Neural progenitor cell (in vitro differentiated cells): Measurements from ENCODE around the gene FGF11. TPM values are rescaled to one million over a fixed set of nuclear protein-coding genes. Genes with fewer than 3 reads are reported as not detected.

ENCODE experiments used
- DNase-seq: peaks from one replicate; pipeline ENCODE4 v3.0.0-alpha.2; 2016; ENCODE audit warnings: low spot score
- H2AFZ ChIP-seq: fragments of 200-600 bp; sonication (generic); replicated peaks from 2 replicates; pipeline ENCODE4 v1.6.1; 2016; ENCODE audit warnings: antibody characterized with exemption
- H3F3A ChIP-seq: fragments of 200-600 bp; sonication (generic); 2 replicates; pipeline ENCODE4 v1.6.1; 2016; ENCODE audit warnings: antibody characterized with exemption, low read depth
- H3K27ac ChIP-seq: fragments of 200-600 bp; sonication (generic); 2 replicates; pipeline ENCODE4 v1.5.1; 2016; ENCODE audit warnings: mild to moderate bottlenecking
- H3K27me3 ChIP-seq: fragments of 200-600 bp; sonication (generic); 2 replicates; pipeline ENCODE4 v1.6.1; 2016; ENCODE audit warnings: mild to moderate bottlenecking, moderate library complexity
- H3K36me3 ChIP-seq: fragments of 200-600 bp; sonication (generic); 2 replicates; pipeline ENCODE4 v1.5.1; 2016
- H3K4me1 ChIP-seq: fragments of 200-600 bp; sonication (generic); 2 replicates; pipeline ENCODE4 v1.6.1; 2016; ENCODE audit warnings: mixed run types
- H3K4me2 ChIP-seq: fragments of 200-600 bp; sonication (generic); 2 replicates; pipeline ENCODE4 v1.6.1; 2016
- H3K4me3 ChIP-seq: fragments of 200-600 bp; sonication (generic); 2 replicates; pipeline ENCODE4 v1.5.1; 2016
- H3K79me2 ChIP-seq: fragments of 200-600 bp; sonication (generic); 2 replicates; pipeline ENCODE4 v1.6.1; 2016; ENCODE audit warnings: low read depth
- H3K9ac ChIP-seq: fragments of 200-600 bp; sonication (generic); 2 replicates; pipeline ENCODE4 v1.6.1; 2016
- H3K9me3 ChIP-seq: fragments of 200-600 bp; sonication (generic); 2 replicates; pipeline ENCODE4 v1.5.1; 2016; ENCODE audit warnings: low read depth
- H4K20me1 ChIP-seq: fragments of 200-600 bp; sonication (generic); 2 replicates; pipeline ENCODE4 v1.6.1; 2016; ENCODE audit warnings: low read depth
- H3K27ac Mint-ChIP-seq: 3 replicates; pipeline ENCODE4 v1.8.0; 2021; ENCODE audit warnings: mixed read lengths
- H3K27me3 Mint-ChIP-seq: 2 replicates; pipeline ENCODE4 v1.8.0; 2022; ENCODE audit warnings: low read depth, mild to moderate bottlenecking, inconsistent platforms, moderate library complexity, mixed read lengths; ENCODE audit not compliant: insufficient read depth
- H3K36me3 Mint-ChIP-seq: 3 replicates; pipeline ENCODE4 v1.8.0; 2021; ENCODE audit warnings: mixed read lengths
- H3K4me1 Mint-ChIP-seq: 3 replicates; pipeline ENCODE4 v1.8.0; 2021; ENCODE audit warnings: mixed read lengths
- H3K4me3 Mint-ChIP-seq: 3 replicates; pipeline ENCODE4 v1.8.0; 2021; ENCODE audit warnings: mild to moderate bottlenecking, moderate library complexity, mixed read lengths
- H3K9me3 Mint-ChIP-seq: 3 replicates; pipeline ENCODE4 v1.8.0; 2020; ENCODE audit warnings: mixed read lengths
- CTCF ChIP-seq: fragments of 200-600 bp; sonication (generic); IDR thresholded peaks from 2 replicates; pipeline ENCODE4 v1.5.1; 2017; ENCODE audit warnings: antibody characterized with exemption, mild to moderate bottlenecking
- EZH2 ChIP-seq: fragments of 200-600 bp; sonication (generic); IDR thresholded peaks from 2 replicates; pipeline ENCODE4 v1.6.1; 2017; ENCODE audit warnings: antibody characterized with exemption, mild to moderate bottlenecking, moderate library complexity
- EZH2phosphoT487 ChIP-seq: fragments of 200-600 bp; sonication (generic); IDR thresholded peaks from 2 replicates; pipeline ENCODE4 v1.6.1; 2017; ENCODE audit warnings: antibody characterized with exemption
- total RNA-seq: library from RNA; depleted of rRNA; stranded (reverse); fragments of >200 nt; gene quantifications from 2 replicates; pipeline ENCODE4 v1.2.3, GENCODE V29; 2015; ENCODE audit warnings: low replicate concordance

Gene FGF11
- total RNA-seq, 1 donor from 2014 or later: 7.6 TPM

GRCh38 chr17:7405350-7406234 lies 33.7 kb upstream of the FGF11 start:
- Mint-ChIP-seq H3K4me3 (peak overlapping the region; percentile 95), H3K36me3 (peaks cover 21% of the 10 kb centered on the region), H3K27ac (peak overlapping the region; percentile 50), H3K27me3 (peaks cover 16% of the 10 kb centered on the region), H3K9me3 (no peaks in the 10 kb centered on the region), H3K4me1 (peaks cover 43% of the 10 kb centered on the region)
- no peak for TF ChIP-seq CTCF
- TF ChIP-seq EZH2phosphoT487: no peak
- no peak for TF ChIP-seq EZH2
- H3K79me2 ChIP-seq: peaks cover 46% of the 10 kb centered on the region
- H3K4me3 ChIP-seq: peak overlapping the region; percentile 97
- H3K9me3 ChIP-seq: no peaks in the 10 kb centered on the region
- H3K4me1 ChIP-seq: peaks cover 19% of the 10 kb centered on the region
- peak overlapping the region; percentile 100 for H3K4me2 ChIP-seq
- peak overlapping the region; percentile 81 for H3K9ac ChIP-seq
- H2AFZ ChIP-seq: no peak overlapping the region
- peak overlapping the region; percentile 58 for H3K27ac ChIP-seq
- no peaks in the 10 kb centered on the region for H3K27me3 ChIP-seq
- H3F3A ChIP-seq: peaks cover 43% of the 10 kb centered on the region
- peaks cover 43% of the 10 kb centered on the region for H4K20me1 ChIP-seq
- DNase-seq: peak; percentile 70
- no peaks in the 10 kb centered on the region for H3K36me3 ChIP-seq

- peak overlapping the region; percentile 6 for H3K27ac Mint-ChIP-seq
Observed at GRCh38 chr17:7406235-7406825, 33.0 kb upstream of the FGF11 start.

GRCh38 chr17:7407082-7407481 lies 32.2 kb upstream of the FGF11 start:
- Mint-ChIP-seq H3K27ac (no peak overlapping the region), H3K4me3 (peak overlapping the region; percentile 79), H3K27me3 (peaks cover 13% of the 10 kb centered on the region), H3K36me3 (peaks cover 19% of the 10 kb centered on the region), H3K4me1 (peaks cover 38% of the 10 kb centered on the region), H3K9me3 (no peaks in the 10 kb centered on the region)
- Histone ChIP-seq H3K79me2 (peaks cover 43% of the 10 kb centered on the region), H3K27me3 (no peaks in the 10 kb centered on the region), H3K4me3 (peak overlapping the region; percentile 97), H3K9ac (no peak overlapping the region), H3K27ac (no peak overlapping the region), H3K36me3 (no peaks in the 10 kb centered on the region), H3K4me2 (peak overlapping the region; percentile 100), H3F3A (peaks cover 38% of the 10 kb centered on the region), H3K9me3 (no peaks in the 10 kb centered on the region), H2AFZ (no peak overlapping the region), H3K4me1 (peaks cover 19% of the 10 kb centered on the region), H4K20me1 (peaks cover 54% of the 10 kb centered on the region)
- DNase-seq: no peak
- TF ChIP-seq EZH2: no peak
- no peak for TF ChIP-seq EZH2phosphoT487
- no peak for TF ChIP-seq CTCF

More at GRCh38 chr17:7406235-7406825, 33.0 kb upstream of the FGF11 start:
- H3K4me1 ChIP-seq: peaks cover 19% of the 10 kb centered on the region
- peaks cover 43% of the 10 kb centered on the region for H3F3A ChIP-seq
- H2AFZ ChIP-seq: no peak overlapping the region
- no peaks in the 10 kb centered on the region for H3K27me3 ChIP-seq
- H3K4me3 ChIP-seq: peak overlapping the region; percentile 97
- peaks cover 13% of the 10 kb centered on the region for H3K27me3 Mint-ChIP-seq
- peaks cover 22% of the 10 kb centered on the region for H3K36me3 Mint-ChIP-seq
- peak overlapping the region; percentile 93 for H3K4me3 Mint-ChIP-seq
- no peak for TF ChIP-seq CTCF
- TF ChIP-seq EZH2: no peak
- TF ChIP-seq EZH2phosphoT487: no peak
- H3K79me2 ChIP-seq: peaks cover 46% of the 10 kb centered on the region
- no peaks in the 10 kb centered on the region for H3K9me3 Mint-ChIP-seq
- peaks cover 49% of the 10 kb centered on the region for H4K20me1 ChIP-seq
- peak; percentile 39 for DNase-seq
- no peaks in the 10 kb centered on the region for H3K36me3 ChIP-seq
- no peaks in the 10 kb centered on the region for H3K9me3 ChIP-seq
- peaks cover 43% of the 10 kb centered on the region for H3K4me1 Mint-ChIP-seq
- no peak overlapping the region for H3K27ac ChIP-seq
- H3K4me2 ChIP-seq: peak overlapping the region; percentile 100
- peak overlapping the region; percentile 81 for H3K9ac ChIP-seq
